Endothelial cell of umbilical vein (primary cell): ENCODE results near the gene APOBEC3G.

Source experiments
- CTCF ChIP-seq, 2 donors: IDR thresholded peaks; 1 replicate in 1 of 2; 2 replicates in 1 of 2; pipeline ENCODE4 v1.5.1; 2011; ENCODE audit warnings: low read length in 2 of 2, mild to moderate bottlenecking in 2 of 2, moderate library complexity in 2 of 2, control low read depth in 1 of 2, inconsistent platforms in 1 of 2, low read depth in 1 of 2; ENCODE audit not compliant: insufficient read depth in 1 of 2; ENCODE audit errors: extremely low read depth in 1 of 2
- FOS ChIP-seq: IDR thresholded peaks from 2 replicates; pipeline ENCODE4 v1.6.1; 2011; ENCODE audit warnings: mild to moderate bottlenecking, low read length, moderate library complexity, borderline replicate concordance; ENCODE audit not compliant: insufficient read depth
- POLR2A ChIP-seq: IDR thresholded peaks from 2 replicates; pipeline ENCODE4 v1.6.1; 2012; ENCODE audit warnings: low read depth, mild to moderate bottlenecking, control low read depth, low read length

DNA sequence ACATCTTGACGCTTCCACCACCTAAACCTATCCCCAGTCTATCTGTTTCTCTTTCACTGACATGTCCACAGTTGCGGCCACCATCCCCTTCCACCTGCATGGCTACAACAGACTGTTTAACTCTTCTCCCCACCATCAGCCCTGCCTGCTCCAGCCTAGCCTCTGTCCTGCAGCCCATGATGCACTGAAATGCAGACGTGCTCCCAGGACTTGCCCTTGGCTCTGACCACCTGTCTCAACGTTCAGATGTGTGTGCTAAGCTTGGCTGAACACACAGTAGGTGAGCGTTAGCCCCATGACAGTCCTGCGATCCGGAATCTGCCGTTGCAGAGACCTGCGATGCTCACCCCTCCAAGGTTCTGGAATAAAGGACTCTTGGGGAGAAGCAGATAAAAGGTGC, 52.7 kb downstream of the APOBEC3G start:
- TF ChIP-seq POLR2A (no peak), FOS (no peak), CTCF (IDR thresholded peaks at IDR 0.05; ENCODE audit: extremely low read depth in 1 of 2, insufficient read depth in 1 of 2, low read depth in 1 of 2, low read length in 2 of 2) (no peak)
